CD14-positive monocyte (primary cell): ENCODE data around the gene RABAC1. TPM values are rescaled to one million over a fixed set of nuclear protein-coding genes. Genes with fewer than 3 reads are reported as not detected.

Experiments used
- DNase-seq, 3 donors: peaks; one replicate each; pipeline ENCODE4 v3.0.0-alpha.2; 2011 to 2022
- H2AFZ ChIP-seq: 2 replicates; pipeline ENCODE4 v1.6.0; 2012; ENCODE audit warnings: mild to moderate bottlenecking, low read depth, low read length, inconsistent platforms; ENCODE audit not compliant: insufficient read depth, poor library complexity, severe bottlenecking
- H3K27ac ChIP-seq, 2 donors: 1 replicate in 1 of 2; 2 replicates in 1 of 2; pipeline ENCODE4 v1.5.1; 2012 to 2013; ENCODE audit warnings: low read length in 2 of 2, control low read depth in 1 of 2, inconsistent platforms in 1 of 2, low read depth in 1 of 2, mild to moderate bottlenecking in 1 of 2
- H3K27me3 ChIP-seq, 2 donors: one replicate each; pipeline versions ENCODE4 v1.6.0 to v1.6.1; 2011 to 2013; ENCODE audit warnings: low read length in 2 of 2; ENCODE audit not compliant: control insufficient read depth in 2 of 2, insufficient read depth in 2 of 2
- H3K36me3 ChIP-seq, 2 donors: replicated peaks in 1 of 2; 1 replicate in 1 of 2; 2 replicates in 1 of 2; pipeline versions ENCODE4 v1.5.1 to v1.6.1; 2012 to 2013; ENCODE audit warnings: low read length in 2 of 2, control low read depth in 1 of 2, inconsistent platforms in 1 of 2, mild to moderate bottlenecking in 1 of 2; ENCODE audit not compliant: insufficient read depth in 2 of 2, control insufficient read depth in 1 of 2
- H3K4me1 ChIP-seq, 2 donors: 1 replicate in 1 of 2; 2 replicates in 1 of 2; pipeline versions ENCODE4 v1.5.1 to v1.6.1; 2012 to 2013; ENCODE audit warnings: low read length in 2 of 2, control low read depth in 1 of 2, inconsistent platforms in 1 of 2, mild to moderate bottlenecking in 1 of 2, moderate library complexity in 1 of 2; ENCODE audit not compliant: insufficient read depth in 2 of 2, control insufficient read depth in 1 of 2
- H3K4me2 ChIP-seq: replicated peaks from 2 replicates; pipeline ENCODE3; 2012; ENCODE audit warnings: low read length, moderate library complexity, mild to moderate bottlenecking; ENCODE audit not compliant: poor library complexity, severe bottlenecking; ENCODE audit errors: extremely low read depth
- H3K4me3 ChIP-seq, 3 experiments: fragments of 200-600 bp in 1 of 3; sonication (generic) in 1 of 3; replicated peaks in 1 of 3; 1 replicate in 2 of 3; 2 replicates in 1 of 3; pipeline ENCODE4 v1.5.1; 2011 to 2013; ENCODE audit warnings: low read length in 3 of 3, mild to moderate bottlenecking in 3 of 3, control low read depth in 2 of 3, low read depth in 2 of 3, inconsistent platforms in 1 of 3, moderate library complexity in 1 of 3
- H3K79me2 ChIP-seq: 2 replicates; pipeline ENCODE4 v1.6.0; 2012; ENCODE audit warnings: mild to moderate bottlenecking, control low read depth, inconsistent platforms, low read length, moderate library complexity; ENCODE audit not compliant: insufficient read depth
- H3K9ac ChIP-seq: 2 replicates; pipeline ENCODE4 v1.6.0; 2017; ENCODE audit warnings: low read length, mild to moderate bottlenecking; ENCODE audit not compliant: insufficient read depth, poor library complexity, severe bottlenecking
- H3K9me3 ChIP-seq, 2 donors: replicated peaks in 1 of 2; 1 replicate in 1 of 2; 2 replicates in 1 of 2; pipeline versions ENCODE4 v1.5.1 to v1.6.1; 2012 to 2013; ENCODE audit warnings: low read length in 2 of 2, control low read depth in 1 of 2; ENCODE audit not compliant: control insufficient read depth in 1 of 2, insufficient read depth in 1 of 2
- H4K20me1 ChIP-seq: 2 replicates; pipeline ENCODE4 v1.6.0; 2012; ENCODE audit warnings: mild to moderate bottlenecking, low read length, control low read depth, moderate library complexity; ENCODE audit not compliant: insufficient read depth
- H3K27ac Mint-ChIP-seq, 7 donors: one replicate each; pipeline ENCODE4 v1.8.0; 2020; ENCODE audit warnings: mild to moderate bottlenecking in 7 of 7, mixed read lengths in 7 of 7, moderate library complexity in 6 of 7, inconsistent platforms in 2 of 7
- H3K27me3 Mint-ChIP-seq, 3 donors: one replicate each; pipeline ENCODE4 v1.8.0; 2021 to 2022; ENCODE audit warnings: low read depth in 3 of 3, mild to moderate bottlenecking in 3 of 3, mixed read lengths in 3 of 3, moderate library complexity in 3 of 3, inconsistent platforms in 1 of 3
- H3K36me3 Mint-ChIP-seq, 2 donors: one replicate each; pipeline ENCODE4 v1.8.0; 2020; ENCODE audit warnings: mixed read lengths in 2 of 2, inconsistent platforms in 1 of 2, mild to moderate bottlenecking in 1 of 2
- H3K4me1 Mint-ChIP-seq: one replicate; pipeline ENCODE4 v1.8.0; 2020; ENCODE audit warnings: mild to moderate bottlenecking, mixed read lengths
- H3K4me3 Mint-ChIP-seq, 2 donors: one replicate each; pipeline ENCODE4 v1.8.0; 2020; ENCODE audit warnings: mild to moderate bottlenecking in 2 of 2, mixed read lengths in 2 of 2, moderate library complexity in 1 of 2
- H3K9me3 Mint-ChIP-seq, 7 donors: one replicate each; pipeline ENCODE4 v1.8.0; 2020 to 2022; ENCODE audit warnings: mixed read lengths in 7 of 7, mild to moderate bottlenecking in 6 of 7, moderate library complexity in 6 of 7, inconsistent platforms in 2 of 7
- CTCF ChIP-seq: fragments of 200-600 bp; IDR thresholded peaks from one replicate; pipeline ENCODE4 v1.8.0; 2022; ENCODE audit warnings: antibody characterized with exemption, mild to moderate bottlenecking
- WGBS: methylation state at CpG from one replicate; pipeline ENCODE4 v1.1.5; 2013; ENCODE audit warnings: missing lambda C conversion rate; ENCODE audit not compliant: insufficient coverage; 5-methylcytosine and 5-hydroxymethylcytosine counted together
- intact Hi-C, 2 donors: fragments of 100-400 bp; cut with micrococcal nuclease; formaldehyde crosslinking; loops; one replicate each; pipeline versions ENCODE4 v1.15.0 to v1.15.1; 2023
- polyA plus RNA-seq, 3 donors: library from polyadenylated mRNA; depleted of rRNA in 1 of 3; unstranded in 2 of 3; stranded (reverse) in 1 of 3; fragments of 300-500 nt in 2 of 3; fragments of >200 nt in 1 of 3; fragmentation: Illumina TruSeq in 2 of 3; gene quantifications; 1 replicate in 2 of 3; 2 replicates in 1 of 3; pipeline ENCODE4 v1.2.3, GENCODE V29; 2012 to 2021

RABAC1 gene
- polyA plus RNA-seq, 3 donors: 126 to 234 (median 202) TPM

GRCh38 chr19:41929536-41930071, 29.5 kb downstream of the RABAC1 start:
- no peak for TF ChIP-seq CTCF
- no peak overlapping the region for H3K4me2 ChIP-seq
- Mint-ChIP-seq H3K27ac (no peak overlapping the region), H3K9me3 (peaks cover 0 to 16% (median 2%) of the 10 kb centered on the region in 7 donors), H3K27me3 (peaks cover 0 to 50% (median 46%) of the 10 kb centered on the region in 3 donors), H3K36me3 (peaks cover 0 to 8% of the 10 kb centered on the region in 2 donors), H3K4me3 (peak overlapping the region in 1 of 2 donors; percentile 94), H3K4me1 (peaks cover 18% of the 10 kb centered on the region)
- peaks cover 39 to 73% of the 10 kb centered on the region in 2 donors for H3K27me3 ChIP-seq
- H3K27ac ChIP-seq: no peak overlapping the region
- intact Hi-C loops: loop anchor here in 1 of 2 donors (5.0 kb wide), 1 partner anchor 47 kb away; the partner anchor contains the start of gene ARHGEF1
- H3K36me3 ChIP-seq: no peaks in the 10 kb centered on the region
- peaks cover 4 to 15% of the 10 kb centered on the region in 2 donors for H3K4me1 ChIP-seq
- no peak for DNase-seq
- H3K4me3 ChIP-seq: no peak overlapping the region
- 53% methylated on average over 7 of the region's 14 CpGs for WGBS
- no peak overlapping the region for H2AFZ ChIP-seq
- no peaks in the 10 kb centered on the region for H4K20me1 ChIP-seq
- no peak overlapping the region for H3K9ac ChIP-seq
- H3K79me2 ChIP-seq: no peaks in the 10 kb centered on the region
- peaks cover 0 to 24% of the 10 kb centered on the region in 2 donors for H3K9me3 ChIP-seq

- peak overlapping the region in 1 of 3 experiments; percentile 69 for H3K4me3 ChIP-seq
- H3K27ac ChIP-seq: no peak overlapping the region
- Mint-ChIP-seq H3K36me3 (peaks cover 0 to 8% of the 10 kb centered on the region in 2 donors), H3K9me3 (peaks cover 0 to 16% (median 2%) of the 10 kb centered on the region in 7 donors), H3K4me1 (peaks cover 18% of the 10 kb centered on the region), H3K27me3 (peaks cover 0 to 50% (median 48%) of the 10 kb centered on the region in 3 donors), H3K4me3 (peak overlapping the region; percentile 65 to 94), H3K27ac (no peak overlapping the region)
- WGBS: 13% methylated on average over 11 of the region's 29 CpGs
- no peak overlapping the region for H3K9ac ChIP-seq
- TF ChIP-seq CTCF: no peak
- peaks cover 0 to 24% of the 10 kb centered on the region in 2 donors for H3K9me3 ChIP-seq
- no peaks in the 10 kb centered on the region for H4K20me1 ChIP-seq
- peak overlapping the region; percentile 69 for H2AFZ ChIP-seq
- H3K4me1 ChIP-seq: peaks cover 4 to 15% of the 10 kb centered on the region in 2 donors
- no peaks in the 10 kb centered on the region for H3K36me3 ChIP-seq
- H3K79me2 ChIP-seq: no peaks in the 10 kb centered on the region
- intact Hi-C loops: no loop called here
- H3K27me3 ChIP-seq: peaks cover 39 to 79% of the 10 kb centered on the region in 2 donors
- H3K4me2 ChIP-seq: peak overlapping the region; percentile 68
- DNase-seq: peak in 2 of 3 donors; percentile 30 to 42
Measured at GRCh38 chr19:41928754-41929535, 30.2 kb downstream of the RABAC1 start.
